ENCODE data around the gene YAF2.

DNA sequence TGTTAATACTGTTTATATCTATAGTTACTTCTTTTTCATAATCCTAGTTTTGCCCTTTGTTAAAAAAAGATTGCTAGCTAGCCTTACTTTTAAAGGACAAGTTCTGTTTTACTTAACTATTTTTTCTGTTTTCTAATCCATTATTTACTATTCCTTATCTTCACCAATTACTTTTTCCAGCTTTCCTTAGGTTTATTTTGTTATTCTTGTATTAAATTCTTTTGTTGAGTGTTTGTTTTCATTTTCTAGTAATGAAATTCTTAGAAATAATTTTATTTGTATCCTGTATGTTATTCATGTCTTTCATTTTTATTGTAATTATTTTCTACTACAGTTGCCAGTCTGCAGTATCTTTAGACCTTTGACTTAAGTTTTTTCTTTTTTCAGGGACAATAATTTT is 47.7 kb downstream of the YAF2 start:
- TF ChIP-seq, protein P1, sequence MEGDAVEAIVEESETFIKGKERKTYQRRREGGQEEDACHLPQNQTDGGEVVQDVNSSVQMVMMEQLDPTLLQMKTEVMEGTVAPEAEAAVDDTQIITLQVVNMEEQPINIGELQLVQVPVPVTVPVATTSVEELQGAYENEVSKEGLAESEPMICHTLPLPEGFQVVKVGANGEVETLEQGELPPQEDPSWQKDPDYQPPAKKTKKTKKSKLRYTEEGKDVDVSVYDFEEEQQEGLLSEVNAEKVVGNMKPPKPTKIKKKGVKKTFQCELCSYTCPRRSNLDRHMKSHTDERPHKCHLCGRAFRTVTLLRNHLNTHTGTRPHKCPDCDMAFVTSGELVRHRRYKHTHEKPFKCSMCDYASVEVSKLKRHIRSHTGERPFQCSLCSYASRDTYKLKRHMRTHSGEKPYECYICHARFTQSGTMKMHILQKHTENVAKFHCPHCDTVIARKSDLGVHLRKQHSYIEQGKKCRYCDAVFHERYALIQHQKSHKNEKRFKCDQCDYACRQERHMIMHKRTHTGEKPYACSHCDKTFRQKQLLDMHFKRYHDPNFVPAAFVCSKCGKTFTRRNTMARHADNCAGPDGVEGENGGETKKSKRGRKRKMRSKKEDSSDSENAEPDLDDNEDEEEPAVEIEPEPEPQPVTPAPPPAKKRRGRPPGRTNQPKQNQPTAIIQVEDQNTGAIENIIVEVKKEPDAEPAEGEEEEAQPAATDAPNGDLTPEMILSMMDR (IDR thresholded peaks at IDR 0.05): no peak
- TF ChIP-seq POLR2A (IDR thresholded peaks at IDR 0.05) (no peak), EP300 (IDR thresholded peaks at IDR 0.05) (no peak), POLR2AphosphoS5 (IDR thresholded peaks at IDR 0.05) (no peak)
